ENCODE data around the gene LIX1.

The LIX1 gene

DNA sequence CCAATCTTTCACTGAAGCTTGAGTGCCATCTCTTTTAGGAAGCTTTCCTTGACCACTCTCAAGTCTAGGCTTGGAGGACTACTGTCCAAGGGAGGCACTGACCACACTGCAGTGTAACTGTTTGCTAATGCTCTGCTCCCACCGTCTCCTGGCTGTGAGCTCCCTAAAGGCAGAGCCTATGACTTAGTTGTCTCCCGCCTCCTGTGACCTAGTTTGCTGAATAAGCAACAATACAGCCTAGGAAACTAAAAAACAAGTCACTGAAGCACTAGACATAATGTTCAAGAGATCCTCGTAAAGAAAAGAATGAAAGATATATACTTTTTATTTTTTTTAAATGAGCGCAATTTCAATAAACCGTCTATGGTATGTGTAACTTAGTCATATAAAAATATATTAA lies 31.4 kb downstream of the LIX1 start:
- no peak overlapping the region for H3K4me3 ChIP-seq (replicated peaks; ENCODE audit: low read depth, low read length)
- no peak for TF ChIP-seq CTCF (IDR thresholded peaks at IDR 0.05; ENCODE audit: low read depth, low read length, missing control alignments)
- no peak for DNase-seq (ENCODE audit: extremely low read depth, low read depth)

GRCh38 chr5:97107318-97107717 lies 35.1 kb downstream of the LIX1 start:
- H3K4me3 ChIP-seq (replicated peaks; ENCODE audit: low read depth, low read length), result no peak overlapping the region
- TF ChIP-seq CTCF (IDR thresholded peaks at IDR 0.05; ENCODE audit: low read depth, low read length, missing control alignments), result no peak
- DNase-seq (ENCODE audit: extremely low read depth, low read depth), result no peak

GRCh38 chr5:97106216-97106581 lies 36.2 kb downstream of the LIX1 start:
- no peak for DNase-seq (ENCODE audit: extremely low read depth, low read depth)
- H3K4me3 ChIP-seq (replicated peaks; ENCODE audit: low read depth, low read length), result no peak overlapping the region
- TF ChIP-seq CTCF (IDR thresholded peaks at IDR 0.05; ENCODE audit: low read depth, low read length, missing control alignments), result no peak

- TF ChIP-seq CTCF (IDR thresholded peaks at IDR 0.05; ENCODE audit: low read depth, low read length, missing control alignments), result no peak
- no peak overlapping the region for H3K4me3 ChIP-seq (replicated peaks; ENCODE audit: low read depth, low read length)
- DNase-seq (ENCODE audit: extremely low read depth, low read depth), result no peak
These were observed 36.8 kb downstream of the LIX1 start for GRCh38 chr5:97105501-97106215.

- no peak for DNase-seq (ENCODE audit: extremely low read depth, low read depth)
- no peak for TF ChIP-seq CTCF (IDR thresholded peaks at IDR 0.05; ENCODE audit: low read depth, low read length, missing control alignments)
- no peak overlapping the region for H3K4me3 ChIP-seq (replicated peaks; ENCODE audit: low read depth, low read length)
These were observed 40.4 kb downstream of the LIX1 start for GRCh38 chr5:97102010-97102470.

- no peak for DNase-seq (ENCODE audit: extremely low read depth, low read depth)
- no peak for TF ChIP-seq CTCF (IDR thresholded peaks at IDR 0.05; ENCODE audit: low read depth, low read length, missing control alignments)
- H3K4me3 ChIP-seq (replicated peaks; ENCODE audit: low read depth, low read length), result no peak overlapping the region
These were observed 41.1 kb downstream of the LIX1 start for GRCh38 chr5:97101189-97101910.

Data from HFF-Myc (cell line).